Mesothelial cell of epicardium (in vitro differentiated cells): ENCODE results near the gene BTBD6. TPM values are rescaled to one million over a fixed set of nuclear protein-coding genes. Genes with fewer than 3 reads are reported as not detected.

Source experiments
- DNase-seq, 2 experiments: peaks; one replicate each; pipeline ENCODE4 v3.0.0; 2021; ENCODE audit warnings: low spot score in 2 of 2; ENCODE audit not compliant: unreplicated experiment in 2 of 2
- H3K27ac Mint-ChIP-seq: 2 replicates; pipeline ENCODE4 v1.8.0; 2021; ENCODE audit warnings: mixed read lengths
- H3K27me3 Mint-ChIP-seq: 2 replicates; pipeline ENCODE4 v1.8.0; 2021; ENCODE audit warnings: low read depth, mixed read lengths
- H3K36me3 Mint-ChIP-seq: 2 replicates; pipeline ENCODE4 v1.8.0; 2021; ENCODE audit warnings: mixed read lengths
- H3K4me1 Mint-ChIP-seq: 2 replicates; pipeline ENCODE4 v1.8.0; 2021; ENCODE audit warnings: mixed read lengths
- H3K4me3 Mint-ChIP-seq: 2 replicates; pipeline ENCODE4 v1.8.0; 2021; ENCODE audit warnings: mild to moderate bottlenecking, moderate library complexity, mixed read lengths
- H3K9me3 Mint-ChIP-seq: 2 replicates; pipeline ENCODE4 v1.8.0; 2021; ENCODE audit warnings: mixed read lengths
- CTCF ChIP-seq: fragments of 200-600 bp; sonication (generic); IDR thresholded peaks from one replicate; pipeline ENCODE4 v1.5.0; 2021; ENCODE audit warnings: antibody characterized with exemption; ENCODE audit not compliant: unreplicated experiment
- total RNA-seq: library from RNA; stranded (reverse); gene quantifications from 3 replicates; pipeline ENCODE4 v1.2.1, GENCODE V29; 2021

BTBD6 gene
- total RNA-seq, 1 donor from 2014 or later: 38.4 TPM

- no peak for TF ChIP-seq CTCF
- Mint-ChIP-seq H3K27me3 (no peaks in the 10 kb centered on the region), H3K4me3 (no peak overlapping the region), H3K9me3 (no peaks in the 10 kb centered on the region), H3K4me1 (peaks cover 9% of the 10 kb centered on the region), H3K27ac (no peak overlapping the region), H3K36me3 (peaks cover 3% of the 10 kb centered on the region)
- no peak for DNase-seq
Measured at GRCh38 chr14:105280525-105280924, 32.2 kb downstream of the BTBD6 start.

GRCh38 chr14:105281371-105282097 is 33.2 kb downstream of the BTBD6 start:
- no peaks in the 10 kb centered on the region for H3K9me3 Mint-ChIP-seq
- H3K27ac Mint-ChIP-seq: peak overlapping the region; percentile 65
- TF ChIP-seq CTCF: peak; percentile 34
- H3K4me1 Mint-ChIP-seq: peaks cover 7% of the 10 kb centered on the region
- peaks cover 6% of the 10 kb centered on the region for H3K36me3 Mint-ChIP-seq
- H3K27me3 Mint-ChIP-seq: no peaks in the 10 kb centered on the region
- no peak overlapping the region for H3K4me3 Mint-ChIP-seq
- no peak for DNase-seq

GRCh38 chr14:105282098-105282725 is 33.9 kb downstream of the BTBD6 start:
- DNase-seq: no peak
- H3K9me3 Mint-ChIP-seq: no peaks in the 10 kb centered on the region
- peaks cover 6% of the 10 kb centered on the region for H3K36me3 Mint-ChIP-seq

GRCh38 chr14:105283028-105283427 is 34.7 kb downstream of the BTBD6 start:
- Mint-ChIP-seq H3K9me3 (no peaks in the 10 kb centered on the region), H3K4me1 (peaks cover 4% of the 10 kb centered on the region), H3K27ac (no peak overlapping the region), H3K36me3 (peaks cover 6% of the 10 kb centered on the region), H3K27me3 (no peaks in the 10 kb centered on the region), H3K4me3 (no peak overlapping the region)
- no peak for TF ChIP-seq CTCF
- DNase-seq: no peak

More at GRCh38 chr14:105282098-105282725, 33.9 kb downstream of the BTBD6 start:
- peak; percentile 14 for TF ChIP-seq CTCF
- no peak overlapping the region for H3K4me3 Mint-ChIP-seq
- no peaks in the 10 kb centered on the region for H3K27me3 Mint-ChIP-seq
- peak overlapping the region; percentile 65 for H3K27ac Mint-ChIP-seq
- peaks cover 7% of the 10 kb centered on the region for H3K4me1 Mint-ChIP-seq

- no peaks in the 10 kb centered on the region for H3K9me3 Mint-ChIP-seq
- peaks cover 4% of the 10 kb centered on the region for H3K4me1 Mint-ChIP-seq
- no peak overlapping the region for H3K4me3 Mint-ChIP-seq
- no peak overlapping the region for H3K27ac Mint-ChIP-seq
- no peaks in the 10 kb centered on the region for H3K27me3 Mint-ChIP-seq
- DNase-seq: no peak
- peaks cover 6% of the 10 kb centered on the region for H3K36me3 Mint-ChIP-seq
- no peak for TF ChIP-seq CTCF
Measured at GRCh38 chr14:105283899-105284298, 35.6 kb downstream of the BTBD6 start.
